Body of pancreas (tissue), 4 donors: ENCODE measurements around the gene PLPPR2. TPM values are rescaled to one million over a fixed set of nuclear protein-coding genes. Genes with fewer than 3 reads are reported as not detected.

Source experiments
- ATAC-seq: fragments of 150-250 bp; one replicate; pipeline ENCODE4 v1.9.1; 2016
- DNase-seq, 4 donors: peaks; one replicate each; pipeline ENCODE4 v3.0.0-alpha.2; 2019
- H3K27ac ChIP-seq, 4 donors: fragments of 200-600 bp; sonication (generic); 1 replicate in 3 of 4; 2 replicates in 1 of 4; pipeline versions ENCODE4 v1.5.1 to v1.6.1; 2016 to 2019; ENCODE audit warnings: mild to moderate bottlenecking in 1 of 4, mixed read lengths in 1 of 4, moderate library complexity in 1 of 4
- H3K27me3 ChIP-seq, 2 donors: fragments of 200-600 bp; sonication (generic); one replicate each; pipeline ENCODE4 v1.6.0; 2016; ENCODE audit warnings: mild to moderate bottlenecking in 1 of 2
- H3K36me3 ChIP-seq, 2 donors: fragments of 200-600 bp; sonication (generic); replicated peaks in 1 of 2; 2 replicates each; pipeline ENCODE4 v1.5.1; 2016; ENCODE audit warnings: low read depth in 2 of 2; ENCODE audit not compliant: insufficient read depth in 1 of 2
- H3K4me1 ChIP-seq: fragments of 200-600 bp; sonication (generic); one replicate; pipeline ENCODE4 v1.6.0; 2016
- H3K4me3 ChIP-seq, 2 donors: fragments of 200-600 bp; sonication (generic); 1 replicate in 1 of 2; 2 replicates in 1 of 2; pipeline ENCODE4 v1.5.1; 2016 to 2019
- H3K9me3 ChIP-seq, 3 donors: fragments of 200-600 bp; sonication (generic); 1 replicate in 2 of 3; 2 replicates in 1 of 3; pipeline ENCODE4 v1.5.1; 2016
- POLR2A ChIP-seq, 3 donors: fragments of 450-650 bp; IDR thresholded peaks; one replicate each; pipeline ENCODE4 v1.6.1; 2016; ENCODE audit warnings: antibody characterized with exemption in 3 of 3, mild to moderate bottlenecking in 2 of 3
- WGBS, 2 donors: methylation state at CpG; one replicate each; pipeline ENCODE4 v1.1.5; 2017; 5-methylcytosine and 5-hydroxymethylcytosine counted together
- intact Hi-C: fragments of 100-400 bp; cut with DNase I; formaldehyde crosslinking; loops from one replicate; pipeline ENCODE4 v1.15.1; 2023
- small RNA-seq: library from RNA; depleted of rRNA; stranded (forward); fragments of <200 nt; gene quantifications from one replicate; pipeline ENCODE3, GENCODE V24; 2016
- total RNA-seq, 2 donors: library from RNA; depleted of rRNA; stranded (reverse); fragments of >200 nt; gene quantifications; one replicate each; pipeline ENCODE4 v1.1.0, GENCODE V29; 2016
- TF ChIP-seq, protein P1 (sequence below), 7 experiments: fragments of 450-650 bp in 4 of 7; fragments of 200-600 bp in 3 of 7; sonication (generic) in 3 of 7; IDR thresholded peaks; one replicate each; pipeline ENCODE4 v1.5.1; 2016 to 2019; ENCODE audit warnings: antibody characterized with exemption in 7 of 7

PLPPR2 gene
- total RNA-seq, 2 donors from 2014 or later, result 9.9 to 30.3 TPM

- Histone ChIP-seq H3K27me3 (no peaks in the 10 kb centered on the region), H3K9me3 (no peaks in the 10 kb centered on the region), H3K27ac (no peak overlapping the region), H3K36me3 (no peaks in the 10 kb centered on the region), H3K4me3 (no peak overlapping the region), H3K4me1 (peaks cover 3% of the 10 kb centered on the region)
- WGBS, 2 donors, result 100% methylated on average over 1 to 2 of the region's 2 CpGs
- TF ChIP-seq, protein P1, sequence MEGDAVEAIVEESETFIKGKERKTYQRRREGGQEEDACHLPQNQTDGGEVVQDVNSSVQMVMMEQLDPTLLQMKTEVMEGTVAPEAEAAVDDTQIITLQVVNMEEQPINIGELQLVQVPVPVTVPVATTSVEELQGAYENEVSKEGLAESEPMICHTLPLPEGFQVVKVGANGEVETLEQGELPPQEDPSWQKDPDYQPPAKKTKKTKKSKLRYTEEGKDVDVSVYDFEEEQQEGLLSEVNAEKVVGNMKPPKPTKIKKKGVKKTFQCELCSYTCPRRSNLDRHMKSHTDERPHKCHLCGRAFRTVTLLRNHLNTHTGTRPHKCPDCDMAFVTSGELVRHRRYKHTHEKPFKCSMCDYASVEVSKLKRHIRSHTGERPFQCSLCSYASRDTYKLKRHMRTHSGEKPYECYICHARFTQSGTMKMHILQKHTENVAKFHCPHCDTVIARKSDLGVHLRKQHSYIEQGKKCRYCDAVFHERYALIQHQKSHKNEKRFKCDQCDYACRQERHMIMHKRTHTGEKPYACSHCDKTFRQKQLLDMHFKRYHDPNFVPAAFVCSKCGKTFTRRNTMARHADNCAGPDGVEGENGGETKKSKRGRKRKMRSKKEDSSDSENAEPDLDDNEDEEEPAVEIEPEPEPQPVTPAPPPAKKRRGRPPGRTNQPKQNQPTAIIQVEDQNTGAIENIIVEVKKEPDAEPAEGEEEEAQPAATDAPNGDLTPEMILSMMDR (IDR thresholded peaks at IDR 0.05), result no peak
- TF ChIP-seq POLR2A (IDR thresholded peaks at IDR 0.05), result no peak
- intact Hi-C loops, result no loop called here
- ATAC-seq (no peak), DNase-seq (no peak)
Measured at GRCh38 chr19:11414544-11414943, 59.3 kb downstream of the PLPPR2 start.

Small RNA genes within 50 kb of the gene (small RNA-seq; reads per million reads assigned to genes)
- not detected for gene RF00019

Other genes with a start within 250 kb of the PLPPR2 start
- 1 to 10 TPM; 1.8 to 6.9 TPM for gene SPC24, start 199.7 kb upstream of the PLPPR2 start, total RNA-seq
- gene KANK2, start 157.9 kb upstream of the PLPPR2 start, total RNA-seq, result 100 to 1,000 TPM; 133 to 165 TPM
- not detected for gene ANGPTL8, start 115.8 kb upstream of the PLPPR2 start, total RNA-seq
- 10 to 100 TPM; 77.1 to 89.2 TPM for gene DOCK6, start 92.9 kb upstream of the PLPPR2 start, total RNA-seq
- gene TSPAN16, start 59.3 kb upstream of the PLPPR2 start, total RNA-seq, result not detected
- gene RAB3D, start 15.8 kb upstream of the PLPPR2 start, total RNA-seq, result 10 to 100 TPM; 47.1 to 51.6 TPM
- 100 to 1,000 TPM; 176 to 197 TPM for gene TMEM205, start 9.2 kb upstream of the PLPPR2 start, total RNA-seq
- gene CCDC159, start 8.9 kb upstream of the PLPPR2 start, total RNA-seq, result 10 to 100 TPM; 26.5 to 32.6 TPM
- 1 to 10 TPM in 1 of 2 donors, under 1 TPM in 1; 0.78 to 2.0 TPM for gene SWSAP1, start 19.2 kb downstream of the PLPPR2 start, total RNA-seq
- gene EPOR, start 28.9 kb downstream of the PLPPR2 start, total RNA-seq, result 10 to 100 TPM; 15.0 to 20.4 TPM
- gene RGL3, start 63.9 kb downstream of the PLPPR2 start, total RNA-seq, result 10 to 100 TPM; 35.0 to 56.0 TPM
- under 1 TPM in 1 of 2 donors, not detected in 1; 0.26 TPM for gene ODAD3, start 79.7 kb downstream of the PLPPR2 start, total RNA-seq
- gene PRKCSH, start 80.2 kb downstream of the PLPPR2 start, total RNA-seq, result 100 to 1,000 TPM; 134 to 194 TPM
- not detected for gene ELAVL3, start 125.6 kb downstream of the PLPPR2 start, total RNA-seq
- 10 to 100 TPM in 1 of 2 donors, 1 to 10 TPM in 1; 9.6 to 22.1 TPM for gene ZNF653, start 150.4 kb downstream of the PLPPR2 start, total RNA-seq
- 10 to 100 TPM; 55.8 to 79.1 TPM for gene ECSIT, start 173.7 kb downstream of the PLPPR2 start, total RNA-seq
- gene CNN1, start 183.4 kb downstream of the PLPPR2 start, total RNA-seq, result 10 to 100 TPM; 10.9 to 15.2 TPM
- 10 to 100 TPM; 36.6 TPM for gene ELOF1, start 203.8 kb downstream of the PLPPR2 start, total RNA-seq
- 10 to 100 TPM in 1 of 2 donors, 1 to 10 TPM in 1; 8.0 to 22.4 TPM for gene ACP5, start 222.2 kb downstream of the PLPPR2 start, total RNA-seq
- gene ZNF627, start 242.1 kb downstream of the PLPPR2 start, total RNA-seq, result 1 to 10 TPM; 4.6 to 8.8 TPM